ENCODE results near the gene ENG. TPM values are rescaled to one million over a fixed set of nuclear protein-coding genes. Genes with fewer than 3 reads are reported as not detected.
"Not testable (repeated sequence)": the region's sequence is repeated elsewhere in the genome, so short reads cannot be mapped to it uniquely, and the experiment has no call there.

Gene ENG
- polyA plus RNA-seq, 2 of the 4 experiments (the other 2 are of a cell fraction): 0.08 TPM; not detected in 1

DNA sequence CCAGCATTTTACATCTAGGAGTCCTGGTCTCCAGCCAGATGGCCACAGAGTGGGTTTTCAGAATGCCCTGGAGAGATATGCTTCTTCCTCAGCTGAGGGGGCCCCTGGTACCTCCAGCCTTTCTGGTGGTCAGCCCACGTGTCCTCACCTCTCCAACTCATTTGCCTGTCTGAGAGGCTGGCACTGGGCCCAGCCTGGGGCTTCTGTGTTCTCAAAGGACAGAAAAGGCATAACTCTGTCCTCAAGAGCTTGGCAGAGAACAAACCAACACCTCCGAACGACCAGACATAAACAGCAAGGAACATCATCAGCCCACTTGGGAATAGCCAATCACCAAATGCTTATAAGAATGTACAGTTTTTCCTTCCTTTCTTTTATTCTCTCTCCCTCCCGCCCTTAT is 17.1 kb downstream of the ENG start:
- Histone ChIP-seq H3K27ac (no peak overlapping the region), H3K4me1 (peaks cover 12% of the 10 kb centered on the region; the same call in 2 of the 3 replicates), H3K4me2 (no peak overlapping the region), H3K4me3 (no peak overlapping the region), H3K9me3 (no peaks in the 10 kb centered on the region)
- TF ChIP-seq RARB (CRISPR knock-in tag; IDR thresholded peaks at IDR 0.05) (no peak), ESRRA (IDR thresholded peaks at IDR 0.05; ENCODE audit: borderline replicate concordance, low read length) (no peak), FOXS1 (CRISPR knock-in tag; IDR thresholded peaks at IDR 0.05) (no peak), POLR2AphosphoS2 (conservative IDR thresholded peaks at IDR 0.05; ENCODE audit: low read length) (no peak), MAZ (IDR thresholded peaks at IDR 0.05; ENCODE audit: borderline replicate concordance, low read depth, low read length) (no peak), NFE2L2 (conservative IDR thresholded peaks at IDR 0.05; ENCODE audit: low read length) (no peak), BHLHE40 (IDR thresholded peaks at IDR 0.05; ENCODE audit: low read depth, low read length) (no peak), ZSCAN20 (CRISPR knock-in tag; IDR thresholded peaks at IDR 0.05) (no peak), GATA3 (IDR thresholded peaks at IDR 0.05; ENCODE audit: borderline replicate concordance) (no peak), CHD4 (IDR thresholded peaks at IDR 0.05; ENCODE audit: borderline replicate concordance) (no peak), EP300 (IDR thresholded peaks at IDR 0.05) (no peak), CHD2 (IDR thresholded peaks at IDR 0.05; ENCODE audit: low read length, partially characterized antibody) (no peak), CEBPB (IDR thresholded peaks at IDR 0.05) (no peak)
- TF ChIP-seq, protein P1, sequence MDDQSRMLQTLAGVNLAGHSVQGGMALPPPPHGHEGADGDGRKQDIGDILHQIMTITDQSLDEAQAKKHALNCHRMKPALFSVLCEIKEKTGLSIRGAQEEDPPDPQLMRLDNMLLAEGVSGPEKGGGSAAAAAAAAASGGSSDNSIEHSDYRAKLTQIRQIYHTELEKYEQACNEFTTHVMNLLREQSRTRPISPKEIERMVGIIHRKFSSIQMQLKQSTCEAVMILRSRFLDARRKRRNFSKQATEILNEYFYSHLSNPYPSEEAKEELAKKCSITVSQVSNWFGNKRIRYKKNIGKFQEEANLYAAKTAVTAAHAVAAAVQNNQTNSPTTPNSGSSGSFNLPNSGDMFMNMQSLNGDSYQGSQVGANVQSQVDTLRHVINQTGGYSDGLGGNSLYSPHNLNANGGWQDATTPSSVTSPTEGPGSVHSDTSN (IDR thresholded peaks at IDR 0.05): no peak
- TF ChIP-seq, protein P2, sequence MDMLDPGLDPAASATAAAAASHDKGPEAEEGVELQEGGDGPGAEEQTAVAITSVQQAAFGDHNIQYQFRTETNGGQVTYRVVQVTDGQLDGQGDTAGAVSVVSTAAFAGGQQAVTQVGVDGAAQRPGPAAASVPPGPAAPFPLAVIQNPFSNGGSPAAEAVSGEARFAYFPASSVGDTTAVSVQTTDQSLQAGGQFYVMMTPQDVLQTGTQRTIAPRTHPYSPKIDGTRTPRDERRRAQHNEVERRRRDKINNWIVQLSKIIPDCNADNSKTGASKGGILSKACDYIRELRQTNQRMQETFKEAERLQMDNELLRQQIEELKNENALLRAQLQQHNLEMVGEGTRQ (IDR thresholded peaks at IDR 0.05): no peak
- TF ChIP-seq, protein P3, sequence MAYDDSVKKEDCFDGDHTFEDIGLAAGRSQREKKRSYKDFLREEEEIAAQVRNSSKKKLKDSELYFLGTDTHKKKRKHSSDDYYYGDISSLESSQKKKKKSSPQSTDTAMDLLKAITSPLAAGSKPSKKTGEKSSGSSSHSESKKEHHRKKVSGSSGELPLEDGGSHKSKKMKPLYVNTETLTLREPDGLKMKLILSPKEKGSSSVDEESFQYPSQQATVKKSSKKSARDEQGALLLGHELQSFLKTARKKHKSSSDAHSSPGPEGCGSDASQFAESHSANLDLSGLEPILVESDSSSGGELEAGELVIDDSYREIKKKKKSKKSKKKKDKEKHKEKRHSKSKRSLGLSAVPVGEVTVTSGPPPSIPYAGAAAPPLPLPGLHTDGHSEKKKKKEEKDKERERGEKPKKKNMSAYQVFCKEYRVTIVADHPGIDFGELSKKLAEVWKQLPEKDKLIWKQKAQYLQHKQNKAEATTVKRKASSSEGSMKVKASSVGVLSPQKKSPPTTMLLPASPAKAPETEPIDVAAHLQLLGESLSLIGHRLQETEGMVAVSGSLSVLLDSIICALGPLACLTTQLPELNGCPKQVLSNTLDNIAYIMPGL (CRISPR knock-in tag; IDR thresholded peaks at IDR 0.05; ENCODE audit: borderline replicate concordance): no peak
- 77% methylated on average over 4 of the region's 4 CpGs for WGBS (ENCODE audit: missing lambda C conversion rate)
- CTCF ChIA-PET: interaction anchor here (0.8 to 3.2 kb wide), 9 partner anchors 10 to 132 kb away, joined by 3 to 14 read pairs (median 4); no protein-coding TSS in a partner anchor
- POLR2A ChIA-PET: no interaction called here
- no peak for ATAC-seq
- no peak for FAIRE-seq
- DNase-seq (ENCODE audit: low read depth in 1 of 2, low spot score in 1 of 2): no peak

DNA sequence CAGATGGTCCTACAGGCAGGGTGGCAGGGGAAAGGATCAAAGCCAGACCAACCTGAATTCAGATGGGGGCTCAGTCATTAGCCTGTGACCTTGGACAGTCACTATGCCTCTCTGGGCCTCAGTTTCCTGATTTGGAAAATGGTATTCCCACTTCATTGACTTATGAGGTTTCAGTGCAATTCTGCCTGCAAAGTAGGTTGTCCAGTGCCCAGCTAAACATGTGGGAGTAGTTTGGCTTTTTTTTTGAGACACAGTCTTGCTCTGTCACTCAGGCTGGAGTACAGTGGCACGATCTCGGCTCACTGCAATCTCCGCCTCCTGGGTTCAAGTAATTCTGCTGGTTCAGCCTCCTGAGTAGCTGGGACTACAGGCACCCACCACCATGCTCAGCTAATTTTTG is 17.9 kb downstream of the ENG start:
- POLR2A ChIA-PET; ATAC-seq; H3K4me3 ChIP-seq; H3K9me3 ChIP-seq; H3K4me2 ChIP-seq; FAIRE-seq; DNase-seq (ENCODE audit: low read depth in 1 of 2, low spot score in 1 of 2); H3K27ac ChIP-seq: not testable (repeated sequence)
- peaks cover 12% of the 10 kb centered on the region; the same call in 2 of the 3 replicates for H3K4me1 ChIP-seq
- CTCF ChIA-PET: interaction anchor here (1.0 to 3.2 kb wide), 5 partner anchors 10 to 131 kb away, joined by 3 to 14 read pairs (median 7); no protein-coding TSS in a partner anchor
- WGBS (ENCODE audit: missing lambda C conversion rate): 95% methylated on average over 3 of the region's 3 CpGs

DNA sequence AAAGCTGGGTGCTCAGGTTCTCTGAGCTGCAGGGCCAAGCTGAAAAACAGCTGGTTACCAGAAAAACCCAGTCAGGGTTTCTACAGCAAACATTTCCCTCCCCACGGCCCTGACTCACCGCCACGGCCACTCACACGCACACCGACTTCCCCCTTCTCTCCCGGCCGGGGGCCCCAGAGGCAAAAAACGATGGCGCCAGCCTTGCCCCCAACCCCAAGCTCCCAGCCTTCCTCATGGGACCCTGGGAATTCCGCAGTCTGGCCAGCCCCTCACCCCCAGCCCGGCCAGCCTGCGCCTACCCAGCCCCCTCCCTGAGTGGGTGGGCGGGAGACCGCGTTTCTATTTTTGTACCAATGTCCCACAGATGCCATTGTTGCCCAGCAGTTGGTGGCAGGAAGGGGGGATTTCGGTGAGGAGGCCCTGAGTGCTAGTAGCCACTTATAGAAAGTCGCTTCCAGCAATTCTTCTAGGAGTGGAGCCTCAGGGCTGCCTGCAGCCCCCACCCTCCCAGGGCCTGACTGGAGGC is 18.4 kb downstream of the ENG start:
- H3K27ac ChIP-seq: 0 out of 6 replicates have a peak overlapping the region, but pooled peaks of 1 of the 2 experiments have one; percentile 29
- no peak overlapping the region for H3K4me2 ChIP-seq
- H3K4me3 ChIP-seq: no peak overlapping the region
- H3K9me3 ChIP-seq: no peaks in the 10 kb centered on the region
- WGBS (ENCODE audit: missing lambda C conversion rate): 73% methylated on average over 12 of the region's 17 CpGs
- no peak for ATAC-seq
- H3K4me1 ChIP-seq: peaks cover 12% of the 10 kb centered on the region; the same call in 2 of the 3 replicates
- ChIA-PET POLR2A (no interaction called here), CTCF (interaction anchor here (0.7 to 3.2 kb wide), 7 partner anchors 10 to 130 kb away, joined by 3 to 14 read pairs (median 3); no protein-coding TSS in a partner anchor)
- DNase-seq (ENCODE audit: low read depth in 1 of 2, low spot score in 1 of 2): no peak
- TF ChIP-seq SREBF2 (IDR thresholded peaks at IDR 0.05) (no peak), RAD21 (conservative IDR thresholded peaks at IDR 0.05 in 1 of 2, IDR thresholded peaks at IDR 0.05 in 1 of 2) (no peak)
- TF ChIP-seq, protein P3 (CRISPR knock-in tag; IDR thresholded peaks at IDR 0.05; ENCODE audit: borderline replicate concordance): no peak
- no peak for FAIRE-seq
